HepG2 (cell line): ENCODE measurements around the gene CALR. TPM values are rescaled to one million over a fixed set of nuclear protein-coding genes. Genes with fewer than 3 reads are reported as not detected.
A peak's percentile ranks its signal among the peaks of the same experiment; 100 is the strongest.

Experiments used
- ARHGAP35 ChIP-seq: sonication (generic); formaldehyde crosslinking; IDR thresholded peaks from 2 replicates; pipeline ENCODE4 v1.9.0; 2022; ENCODE audit warnings: mild to moderate bottlenecking, inconsistent platforms, moderate library complexity, missing genetic modification reagents, borderline replicate concordance
- GATA4 ChIP-seq: sonication (generic); IDR thresholded peaks from 2 replicates; pipeline ENCODE4 v1.6.1; 2016; ENCODE audit warnings: antibody characterized with exemption, low read depth, borderline replicate concordance
- HOXA3 ChIP-seq: sonication (generic); formaldehyde crosslinking; IDR thresholded peaks from 2 replicates; pipeline ENCODE4 v1.5.0; 2020; ENCODE audit warnings: missing genetic modification reagents
- HOXD1 ChIP-seq: sonication (generic); formaldehyde crosslinking; IDR thresholded peaks from 2 replicates; pipeline ENCODE4 v1.5.0; 2020; ENCODE audit warnings: missing genetic modification reagents
- MED1 ChIP-seq: sonication (generic); formaldehyde crosslinking; IDR thresholded peaks from 2 replicates; pipeline ENCODE4 v1.4.0; 2020; ENCODE audit warnings: missing genetic modification reagents
- NR1H2 ChIP-seq: sonication (generic); formaldehyde crosslinking; IDR thresholded peaks from 2 replicates; pipeline ENCODE4 v1.8.1; 2022; ENCODE audit warnings: low read depth, missing genetic modification reagents, borderline replicate concordance
- PCBP2 ChIP-seq: fragments of 200-400 bp; formaldehyde crosslinking; optimal IDR thresholded peaks from 2 replicates; pipeline ENCODE3; 2018; ENCODE audit warnings: low read length, low read depth; ENCODE audit not compliant: poor library complexity, severe bottlenecking
- SMARCE1 ChIP-seq: fragments of 450-650 bp; IDR thresholded peaks from 2 replicates; pipeline ENCODE4 v1.6.1; 2017; ENCODE audit warnings: borderline replicate concordance
- TARDBP ChIP-seq: sonication (generic); formaldehyde crosslinking; IDR thresholded peaks from 2 replicates; pipeline ENCODE4 v1.8.0; 2022; ENCODE audit warnings: mild to moderate bottlenecking, missing genetic modification reagents
- ZNF143 ChIP-seq: sonication (generic); formaldehyde crosslinking; IDR thresholded peaks from 2 replicates; pipeline ENCODE4 v1.4.0; 2020; ENCODE audit warnings: missing genetic modification reagents
- ZNF282 ChIP-seq: fragments of 450-650 bp; IDR thresholded peaks from 2 replicates; pipeline ENCODE4 v1.6.1; 2018; ENCODE audit not compliant: partially characterized antibody
- ZNF747 ChIP-seq: sonication (generic); formaldehyde crosslinking; IDR thresholded peaks from 2 replicates; pipeline ENCODE4 v1.8.1; 2023; ENCODE audit warnings: missing genetic modification reagents, mild to moderate bottlenecking, borderline replicate concordance
- ZNF777 ChIP-seq: sonication (generic); formaldehyde crosslinking; IDR thresholded peaks from 2 replicates; pipeline ENCODE4 v1.4.0; 2020; ENCODE audit warnings: missing genetic modification reagents
- ZNF792 ChIP-seq: IDR thresholded peaks from 2 replicates; pipeline ENCODE4 v1.6.1; 2016
- ZSCAN25 ChIP-seq: sonication (generic); formaldehyde crosslinking; IDR thresholded peaks from 2 replicates; pipeline ENCODE4 v1.8.0; 2022; ENCODE audit warnings: mild to moderate bottlenecking, missing genetic modification reagents
- ZSCAN30 ChIP-seq: sonication (generic); formaldehyde crosslinking; IDR thresholded peaks from 2 replicates; pipeline ENCODE4 v1.5.0; 2020; ENCODE audit warnings: mild to moderate bottlenecking, missing genetic modification reagents
- polyA plus RNA-seq, 8 experiments: library from polyadenylated mRNA; depleted of rRNA in 3 of 8; stranded (reverse) in 7 of 8; unstranded in 1 of 8; fragments of >200 nt; fragmentation: Illumina TruSeq in 4 of 8; extraction: Trizol in 4 of 8; gene quantifications; 2 replicates each; pipeline versions ENCODE4 v1.2.1 to v1.2.3, GENCODE V29; 2011 to 2016; ENCODE audit warnings: low read depth in 4 of 8, missing spikeins in 1 of 8, mixed read lengths in 1 of 8; ENCODE audit not compliant: insufficient read depth in 1 of 8
- total RNA-seq, 5 experiments: library from RNA; depleted of rRNA; stranded (reverse); fragments of >200 nt; fragmentation: Illumina TruSeq; extraction: Trizol; gene quantifications; 2 replicates each; pipeline ENCODE4 v1.2.3, GENCODE V29; 2016; ENCODE audit warnings: low read depth in 1 of 5
- TF ChIP-seq, protein P1 (sequence below): sonication (generic); formaldehyde crosslinking; IDR thresholded peaks from 2 replicates; pipeline ENCODE4 v1.5.0; 2020; ENCODE audit warnings: missing genetic modification reagents, mild to moderate bottlenecking, borderline replicate concordance
- TF ChIP-seq, protein P2 (sequence below): sonication (generic); formaldehyde crosslinking; IDR thresholded peaks from 2 replicates; pipeline ENCODE4 v1.4.0; 2020; ENCODE audit warnings: mild to moderate bottlenecking, missing genetic modification reagents
- TF ChIP-seq, protein P3 (sequence below): IDR thresholded peaks from 2 replicates; pipeline ENCODE4 v1.6.1; 2016; ENCODE audit warnings: missing genetic modification reagents, missing compliant biosample characterization
- TF ChIP-seq, protein P4 (sequence below): sonication (generic); formaldehyde crosslinking; conservative IDR thresholded peaks from 2 replicates; pipeline ENCODE4 v1.4.0; 2020; ENCODE audit warnings: missing genetic modification reagents
- TF ChIP-seq, protein P5 (sequence below): sonication (generic); formaldehyde crosslinking; IDR thresholded peaks from 2 replicates; pipeline ENCODE4 v1.4.0; 2020; ENCODE audit warnings: missing genetic modification reagents
- TF ChIP-seq, protein P6 (sequence below): sonication (generic); formaldehyde crosslinking; IDR thresholded peaks from 2 replicates; pipeline ENCODE4 v1.8.1; 2023; ENCODE audit warnings: mild to moderate bottlenecking, inconsistent platforms, moderate library complexity, missing genetic modification reagents, borderline replicate concordance

CALR gene
- total and polyA plus RNA-seq, 2 of the 13 experiments (the other 11 are each of a cell fraction or from before 2014, with no cell fraction given) = 898 to 934 TPM

DNA sequence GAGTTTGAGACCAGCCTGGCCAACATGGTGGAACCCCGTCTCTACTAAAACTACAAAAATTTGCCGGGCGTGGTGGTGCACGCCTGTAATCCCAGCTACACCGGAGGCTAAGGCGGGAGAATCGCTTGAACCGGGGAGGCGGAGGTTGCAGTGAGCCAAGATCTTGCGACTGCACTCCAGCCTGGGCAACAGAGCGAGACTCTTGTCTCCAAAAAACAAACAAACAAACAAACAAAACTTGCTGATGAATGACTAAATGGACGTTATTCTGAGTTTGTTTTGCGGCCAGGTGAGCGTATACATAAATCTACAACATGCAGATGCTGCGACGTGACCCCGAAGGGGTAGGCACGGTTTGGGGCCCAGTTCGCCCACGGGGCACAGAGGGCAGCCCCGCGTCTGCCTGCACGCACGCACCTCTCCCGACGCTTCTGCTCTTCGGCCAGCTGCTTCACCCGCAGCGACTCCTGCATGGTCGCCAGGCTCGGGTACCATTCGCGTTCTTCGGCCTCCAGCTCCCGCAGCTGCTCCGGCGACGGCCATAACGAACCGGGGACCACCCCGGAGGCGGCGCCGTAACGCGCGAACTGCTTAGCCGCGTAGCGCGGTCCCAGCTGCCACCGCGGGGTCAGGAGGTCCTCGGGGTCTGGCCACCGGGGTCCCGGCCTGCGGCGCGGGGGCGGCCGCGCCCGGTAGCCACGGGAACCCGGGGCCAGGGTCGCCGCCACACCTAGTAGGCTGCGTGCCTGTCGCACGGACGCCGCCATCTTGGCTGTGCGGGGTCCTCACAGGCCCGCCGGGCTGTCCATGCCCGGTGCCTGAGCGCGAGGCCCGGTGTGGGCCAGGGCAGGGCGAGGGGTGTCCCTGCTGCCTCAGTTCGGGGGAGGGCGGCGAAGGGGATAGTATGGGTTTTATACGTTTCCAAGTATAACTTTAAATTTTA, 18.3 kb downstream of the CALR start, which contains the start of gene GADD45GIP1 (continued):
- TF ChIP-seq PCBP2 = no peak
- no peak for TF ChIP-seq NR1H2
- peak; percentile 70; the same call in 1 of the 2 replicates for TF ChIP-seq ARHGAP35 (CRISPR knock-in tag)
- TF ChIP-seq ZSCAN30 (CRISPR knock-in tag) = peak; percentile 82; the same call in 1 of the 2 replicates
- TF ChIP-seq, protein P1, sequence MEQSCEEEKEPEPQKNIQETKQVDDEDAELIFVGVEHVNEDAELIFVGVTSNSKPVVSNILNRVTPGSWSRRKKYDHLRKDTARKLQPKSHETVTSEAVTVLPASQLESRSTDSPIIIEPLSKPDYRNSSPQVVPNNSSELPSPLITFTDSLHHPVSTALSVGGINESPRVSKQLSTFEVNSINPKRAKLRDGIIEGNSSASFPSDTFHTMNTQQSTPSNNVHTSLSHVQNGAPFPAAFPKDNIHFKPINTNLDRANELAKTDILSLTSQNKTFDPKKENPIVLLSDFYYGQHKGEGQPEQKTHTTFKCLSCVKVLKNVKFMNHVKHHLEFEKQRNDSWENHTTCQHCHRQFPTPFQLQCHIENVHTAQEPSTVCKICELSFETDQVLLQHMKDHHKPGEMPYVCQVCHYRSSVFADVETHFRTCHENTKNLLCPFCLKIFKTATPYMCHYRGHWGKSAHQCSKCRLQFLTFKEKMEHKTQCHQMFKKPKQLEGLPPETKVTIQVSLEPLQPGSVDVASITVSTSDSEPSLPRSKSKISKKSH (CRISPR knock-in tag) = peak; percentile 55; the same call in 1 of the 2 replicates
- TF ChIP-seq, protein P2, sequence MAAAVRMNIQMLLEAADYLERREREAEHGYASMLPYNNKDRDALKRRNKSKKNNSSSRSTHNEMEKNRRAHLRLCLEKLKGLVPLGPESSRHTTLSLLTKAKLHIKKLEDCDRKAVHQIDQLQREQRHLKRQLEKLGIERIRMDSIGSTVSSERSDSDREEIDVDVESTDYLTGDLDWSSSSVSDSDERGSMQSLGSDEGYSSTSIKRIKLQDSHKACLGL = peak; percentile 65; the same call in 1 of the 2 replicates
- no peak for TF ChIP-seq ZNF282
- TF ChIP-seq, protein P3, sequence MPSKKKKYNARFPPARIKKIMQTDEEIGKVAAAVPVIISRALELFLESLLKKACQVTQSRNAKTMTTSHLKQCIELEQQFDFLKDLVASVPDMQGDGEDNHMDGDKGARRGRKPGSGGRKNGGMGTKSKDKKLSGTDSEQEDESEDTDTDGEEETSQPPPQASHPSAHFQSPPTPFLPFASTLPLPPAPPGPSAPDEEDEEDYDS (CRISPR knock-in tag) = peak; percentile 51; the same call in 1 of the 2 replicates
- TF ChIP-seq ZNF143 = no peak; the same call in 1 of the 2 replicates
- TF ChIP-seq HOXD1 (CRISPR knock-in tag) = no peak; the same call in 1 of the 2 replicates
- TF ChIP-seq ZSCAN25 (CRISPR knock-in tag) = peak; percentile 47; the same call in 1 of the 2 replicates
- TF ChIP-seq ZNF792 (CRISPR knock-in tag) = peak; percentile 64; the same call in 1 of the 2 replicates
- TF ChIP-seq, protein P4, sequence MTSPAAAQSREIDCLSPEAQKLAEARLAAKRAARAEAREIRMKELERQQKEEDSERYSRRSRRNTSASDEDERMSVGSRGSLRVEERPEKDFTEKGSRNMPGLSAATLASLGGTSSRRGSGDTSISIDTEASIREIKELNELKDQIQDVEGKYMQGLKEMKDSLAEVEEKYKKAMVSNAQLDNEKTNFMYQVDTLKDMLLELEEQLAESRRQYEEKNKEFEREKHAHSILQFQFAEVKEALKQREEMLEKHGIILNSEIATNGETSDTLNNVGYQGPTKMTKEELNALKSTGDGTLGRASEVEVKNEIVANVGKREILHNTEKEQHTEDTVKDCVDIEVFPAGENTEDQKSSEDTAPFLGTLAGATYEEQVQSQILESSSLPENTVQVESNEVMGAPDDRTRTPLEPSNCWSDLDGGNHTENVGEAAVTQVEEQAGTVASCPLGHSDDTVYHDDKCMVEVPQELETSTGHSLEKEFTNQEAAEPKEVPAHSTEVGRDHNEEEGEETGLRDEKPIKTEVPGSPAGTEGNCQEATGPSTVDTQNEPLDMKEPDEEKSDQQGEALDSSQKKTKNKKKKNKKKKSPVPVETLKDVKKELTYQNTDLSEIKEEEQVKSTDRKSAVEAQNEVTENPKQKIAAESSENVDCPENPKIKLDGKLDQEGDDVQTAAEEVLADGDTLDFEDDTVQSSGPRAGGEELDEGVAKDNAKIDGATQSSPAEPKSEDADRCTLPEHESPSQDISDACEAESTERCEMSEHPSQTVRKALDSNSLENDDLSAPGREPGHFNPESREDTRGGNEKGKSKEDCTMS (CRISPR knock-in tag) = no peak
- TF ChIP-seq ZNF777 (CRISPR knock-in tag) = peak; percentile 56; the same call in 1 of the 2 replicates
- TF ChIP-seq HOXA3 (CRISPR knock-in tag) = peak; percentile 90
- TF ChIP-seq, protein P5, sequence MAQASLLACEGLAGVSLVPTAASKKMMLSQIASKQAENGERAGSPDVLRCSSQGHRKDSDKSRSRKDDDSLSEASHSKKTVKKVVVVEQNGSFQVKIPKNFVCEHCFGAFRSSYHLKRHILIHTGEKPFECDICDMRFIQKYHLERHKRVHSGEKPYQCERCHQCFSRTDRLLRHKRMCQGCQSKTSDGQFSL (CRISPR knock-in tag) = no peak
- 0 out of 2 replicates have a peak, but pooled peaks have one; percentile 31 for TF ChIP-seq TARDBP
- 0 out of 2 replicates have a peak, but pooled peaks have one; percentile 20 for TF ChIP-seq GATA4
- TF ChIP-seq ZNF747 (CRISPR knock-in tag) = 0 out of 2 replicates have a peak, but pooled peaks have one; percentile 52
- TF ChIP-seq, protein P6, sequence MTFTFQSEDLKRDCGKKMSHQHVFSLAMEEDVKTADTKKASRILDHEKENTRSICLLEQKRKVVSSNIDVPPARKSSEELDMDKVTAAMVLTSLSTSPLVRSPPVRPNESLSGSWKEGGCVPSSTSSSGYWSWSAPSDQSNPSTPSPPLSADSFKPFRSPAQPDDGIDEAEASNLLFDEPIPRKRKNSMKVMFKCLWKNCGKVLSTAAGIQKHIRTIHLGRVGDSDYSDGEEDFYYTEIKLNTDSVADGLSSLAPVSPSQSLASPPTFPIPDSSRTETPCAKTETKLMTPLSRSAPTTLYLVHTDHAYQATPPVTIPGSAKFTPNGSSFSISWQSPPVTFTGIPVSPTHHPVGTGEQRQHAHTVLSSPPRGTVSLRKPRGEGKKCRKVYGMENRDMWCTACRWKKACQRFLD = 0 out of 2 replicates have a peak, but pooled peaks have one; percentile 15
- no peak for TF ChIP-seq SMARCE1
- TF ChIP-seq MED1 = peak; percentile 31; the same call in 1 of the 2 replicates
